Heart right ventricle (tissue), 16 donors: Measurements from ENCODE around the gene SLC27A1. TPM values are rescaled to one million over a fixed set of nuclear protein-coding genes. Genes with fewer than 3 reads are reported as not detected.
A peak's percentile ranks its signal among the peaks of the same experiment; 100 is the strongest.

Experiments
- ATAC-seq, 8 donors: fragments of 200-7000 bp; cut with Tn5 transposase; one replicate each; pipeline ENCODE4 v1.9.1; 2020; ENCODE audit warnings: mild to moderate bottlenecking in 8 of 8, moderate library complexity in 8 of 8, moderate number of reproducible peaks in 1 of 8
- DNase-seq, 2 donors: peaks; one replicate each; pipeline ENCODE4 v3.0.0-alpha.2; 2020
- H3K27ac ChIP-seq, 10 donors: fragments of 200-600 bp; sonication (generic) in 2 of 10; one replicate each; pipeline versions ENCODE4 v1.5.0 to v1.8.0; 2020 to 2022; ENCODE audit warnings: mild to moderate bottlenecking in 3 of 10
- H3K27me3 ChIP-seq, 7 donors: fragments of 200-600 bp; one replicate each; pipeline ENCODE4 v1.8.0; 2021 to 2022; ENCODE audit warnings: mild to moderate bottlenecking in 2 of 7
- H3K36me3 ChIP-seq, 9 donors: fragments of 200-600 bp; sonication (generic) in 1 of 9; one replicate each; pipeline versions ENCODE4 v1.5.0 to v1.8.0; 2020 to 2022; ENCODE audit warnings: mild to moderate bottlenecking in 2 of 9
- H3K4me1 ChIP-seq, 9 donors: fragments of 200-600 bp; sonication (generic) in 1 of 9; one replicate each; pipeline versions ENCODE4 v1.5.0 to v1.8.0; 2020 to 2022; ENCODE audit warnings: mild to moderate bottlenecking in 4 of 9
- H3K4me3 ChIP-seq, 10 donors: fragments of 200-600 bp; sonication (generic) in 2 of 10; one replicate each; pipeline versions ENCODE4 v1.5.0 to v1.8.0; 2020 to 2022; ENCODE audit warnings: mild to moderate bottlenecking in 7 of 10, moderate library complexity in 2 of 10
- H3K9me3 ChIP-seq, 11 donors: fragments of 200-600 bp in 10 of 11; sonication (generic) in 2 of 11; one replicate each; pipeline versions ENCODE4 v1.5.0 to v1.8.0; 2013 to 2022; ENCODE audit warnings: mild to moderate bottlenecking in 2 of 11, control low read depth in 1 of 11, moderate library complexity in 1 of 11
- CTCF ChIP-seq, 9 donors: fragments of 200-600 bp; sonication (generic) in 2 of 9; IDR thresholded peaks; one replicate each; pipeline versions ENCODE4 v1.5.0 to v1.8.0; 2021 to 2022; ENCODE audit warnings: antibody characterized with exemption in 9 of 9, mild to moderate bottlenecking in 5 of 9, moderate library complexity in 1 of 9
- WGBS, 2 donors: extraction: QIAGEN DNeasy Blood & Tissue Kit; methylation state at CpG; one replicate each; pipeline ENCODE4 v1.1.7; 2013; ENCODE audit warnings: inconsistent platforms in 1 of 2; 5-methylcytosine and 5-hydroxymethylcytosine counted together
- intact Hi-C, 10 donors: fragments of 100-400 bp; cut with DNase I; formaldehyde crosslinking; loops; one replicate each; pipeline versions ENCODE4 v1.11.1 to v1.14.2; 2022
- long read RNA-seq, 3 donors: library from polyadenylated mRNA; unstranded; transcript quantifications; one replicate each; pipeline ENCODE4 v2.0.0, GENCODE V29; 2020 to 2021
- polyA plus RNA-seq, 2 donors: library from polyadenylated mRNA; stranded (reverse); fragments of 200-250 nt; gene quantifications; one replicate each; pipeline ENCODE4 v1.2.3, GENCODE V29; 2013
- total RNA-seq, 10 donors: library from RNA; stranded (reverse); fragmentation: NEBNext Ultra II Directional in 3 of 10; extraction: Animal tissue kit (Norgen Biotek cat#: 25700) in 3 of 10; gene quantifications; one replicate each; pipeline versions ENCODE4 v1.2.1 to v1.2.4, GENCODE V29; 2021 to 2023
- donor health status: Arrhythmogenic right ventricular cardiomyopathy.
- donor health status: ischemic (EF 13 %, LVEDD 7.1; RV severe dilation, severe dysfunction).
- donor health status: healthy with polysubstance abuse.
- donor health status: DM: no; HTN: yes; CAD: no.
- donor health status: DM: no; HTN: no; CAD: no.
- donor health status: ischemic (EF 25% LVEDD 6.9; RV normal size, moderate dysfunction).
- donor health status: ischemic (EF 25% LVEDD 5.7; RV mildly dilated, moderate dysfunction).
- donor health status: healthy.
- donor health status: DM: yes; HTN: yes; CAD: no.
- donor health status: Ischemic cardiomyopathy.
- donor health status: ischemic (EF 35%, LVEDD 5.7; RV mildly dilated, moderate dysfunction).
- donor health status: nonischemic (EF 11% LVEDD 7.7; RV severe dilation, severe dysfunction).
- donor health status: DM: yes; HTN: yes; CAD: no.
- donor health status: PGD.
- donor health status: ischemic (EF 29% LVEDD 5.4; RV normal size, mild dysfunction).
- donor health status: nonischemic (EF 23%, LVEDD 6.1; RV moderate dilation, normal function).

Gene SLC27A1
- 10 to 100 TPM; 37.1 to 64.5 (median 47.2) TPM for total RNA-seq
- 10 to 100 TPM; 16.0 to 78.3 TPM for polyA plus RNA-seq
- long read RNA-seq, donor 1, partial matches to known transcripts, result 4 of 31 reads
- long read RNA-seq, donor 1, other reads (novel, unspliced or antisense), result 27 of 31 reads
- long read RNA-seq, donor 2, partial matches to known transcripts, result 2 of 25 reads
- long read RNA-seq, donor 2, other reads (novel, unspliced or antisense), result 22 of 25 reads
- long read RNA-seq, donor 3, partial matches to known transcripts, result 20 of 43 reads
- long read RNA-seq, donor 3, other reads (novel, unspliced or antisense), result 20 of 43 reads

GRCh38 chr19:17470068-17470841 is at the start of gene SLC27A1:
Gene SLC27A1 (plus strand): TSS chr19:17470524. CDS start chr19:17470541, 17 bp downstream.
- peak; percentile 88 to 93 (median 90) for ATAC-seq
- Histone ChIP-seq H3K9me3 (no peaks in the 10 kb centered on the region), H3K4me1 (peaks cover 9 to 53% (median 30%) of the 10 kb centered on the region in 9 donors), H3K27me3 (no peaks in the 10 kb centered on the region), H3K27ac (peak within 1 kb of the TSS; percentile 82 to 97 (median 96)), H3K4me3 (peak within 1 kb of the TSS; percentile 60 to 99 (median 82)), H3K36me3 (peaks cover 0 to 12% (median 0%) of the 10 kb centered on the region in 9 donors)
- 0% methylated on average over 50 to 67 of the region's 67 CpGs for WGBS, 2 donors
- TF ChIP-seq CTCF (IDR thresholded peaks at IDR 0.05), result peak in 1 of 9 donors; percentile 14
- intact Hi-C loops, result loop anchor here in 1 of 10 donors (5.0 kb wide), 1 partner anchor 42 kb away; the partner anchor contains the start of gene PGLS
- peak; percentile 97 to 99 for DNase-seq

- no peak overlapping the region for H3K4me3 ChIP-seq
- no peaks in the 10 kb centered on the region for H3K27me3 ChIP-seq
- 98% methylated on average over 4 of the region's 4 CpGs for WGBS, 2 donors
- H3K9me3 ChIP-seq, result no peaks in the 10 kb centered on the region
- peaks cover 0 to 23% (median 0%) of the 10 kb centered on the region in 9 donors for H3K36me3 ChIP-seq
- DNase-seq (no peak), ATAC-seq (no peak)
- peaks cover 0 to 22% (median 15%) of the 10 kb centered on the region in 9 donors for H3K4me1 ChIP-seq
- no peak overlapping the region for H3K27ac ChIP-seq
- intact Hi-C loops, result no loop called here
- TF ChIP-seq CTCF (IDR thresholded peaks at IDR 0.05), result no peak
These were observed 48.4 kb upstream of the SLC27A1 start for GRCh38 chr19:17421942-17422341.

- Histone ChIP-seq H3K36me3 (peaks cover 0 to 23% (median 0%) of the 10 kb centered on the region in 9 donors), H3K4me1 (peaks cover 0 to 22% (median 15%) of the 10 kb centered on the region in 9 donors), H3K27me3 (no peaks in the 10 kb centered on the region), H3K4me3 (no peak overlapping the region), H3K9me3 (no peaks in the 10 kb centered on the region), H3K27ac (no peak overlapping the region)
- intact Hi-C loops, result no loop called here
- WGBS, 2 donors, result 95% methylated on average over 20 of the region's 20 CpGs
- TF ChIP-seq CTCF (IDR thresholded peaks at IDR 0.05), result no peak
- ATAC-seq, result no peak
- DNase-seq, result no peak
These were observed 46.7 kb upstream of the SLC27A1 start for GRCh38 chr19:17423429-17424208.
